SU-DHL-6 (cell line): Measurements from ENCODE around the gene PRDM7.

Source experiments
- H2AFZ ChIP-seq: fragments of 200-600 bp; sonication (generic); 2 replicates; pipeline ENCODE4 v1.6.1; 2014; ENCODE audit warnings: low read depth, mild to moderate bottlenecking, moderate library complexity, mixed read lengths, antibody characterized with exemption, low read length; ENCODE audit not compliant: severe bottlenecking
- H3F3A ChIP-seq: fragments of 200-600 bp; shearing (Covaris generic); 2 replicates; pipeline ENCODE4 v1.6.0; 2016; ENCODE audit warnings: antibody characterized with exemption, mild to moderate bottlenecking; ENCODE audit not compliant: insufficient read depth
- H3K27ac ChIP-seq: fragments of 200-600 bp; sonication (generic); 2 replicates; pipeline ENCODE4 v1.5.1; 2016; ENCODE audit warnings: low read depth, mild to moderate bottlenecking, low read length, moderate library complexity, mixed read lengths
- H3K27me3 ChIP-seq: fragments of 200-600 bp; sonication (generic), shearing (Covaris generic); 2 replicates; pipeline ENCODE4 v1.6.0; 2014; ENCODE audit warnings: mild to moderate bottlenecking, low read length
- H3K36me3 ChIP-seq: fragments of 200-600 bp; sonication (generic); 2 replicates; pipeline ENCODE4 v1.6.1; 2014; ENCODE audit warnings: mild to moderate bottlenecking, low read length, mixed read lengths
- H3K4me2 ChIP-seq: fragments of 300-600, 200-600 bp; shearing (Covaris generic), sonication (generic); 2 replicates; pipeline ENCODE4 v1.6.0; 2014; ENCODE audit warnings: low read length, low read depth, mild to moderate bottlenecking; ENCODE audit not compliant: poor library complexity, severe bottlenecking
- H3K4me3 ChIP-seq: fragments of 200-600 bp; sonication (generic); 2 replicates; pipeline ENCODE4 v1.5.1; 2014; ENCODE audit warnings: antibody characterized with exemption, low read length, mild to moderate bottlenecking, mixed read lengths; ENCODE audit not compliant: insufficient read depth, poor library complexity, severe bottlenecking
- H3K79me2 ChIP-seq: fragments of 200-600 bp; sonication (generic); 2 replicates; pipeline ENCODE4 v1.6.1; 2014; ENCODE audit warnings: mild to moderate bottlenecking, low read length, moderate library complexity; ENCODE audit not compliant: insufficient read depth
- H3K9ac ChIP-seq: fragments of 200-600 bp; sonication (generic); 2 replicates; pipeline ENCODE4 v1.7.0; 2014; ENCODE audit warnings: mild to moderate bottlenecking, low read length
- H3K9me2 ChIP-seq: fragments of 200-600 bp; sonication (generic); replicated peaks from 2 replicates; pipeline ENCODE4 v1.6.1; 2014; ENCODE audit warnings: low read length; ENCODE audit not compliant: insufficient read depth
- H3K9me3 ChIP-seq: fragments of 200-600 bp; sonication (generic); 2 replicates; pipeline ENCODE4 v1.6.1; 2014; ENCODE audit warnings: low read length, mixed read lengths; ENCODE audit not compliant: insufficient read depth
- H4K20me1 ChIP-seq: fragments of 200-600 bp; sonication (generic); 2 replicates; pipeline ENCODE4 v1.6.1; 2014; ENCODE audit warnings: low read depth, mild to moderate bottlenecking, antibody characterized with exemption, low read length, moderate library complexity, mixed read lengths
- CTCF ChIP-seq: fragments of 200-600 bp; sonication (generic); IDR thresholded peaks from one replicate; pipeline ENCODE4 v1.5.1; 2017; ENCODE audit warnings: antibody characterized with exemption, mild to moderate bottlenecking, low read length, moderate library complexity; ENCODE audit not compliant: insufficient read depth, poor library complexity, severe bottlenecking
- EZH2phosphoT487 ChIP-seq: fragments of 200-600 bp; sonication (generic), shearing (Covaris generic); conservative IDR thresholded peaks from 2 replicates; pipeline ENCODE4 v1.6.1; 2018; ENCODE audit warnings: mild to moderate bottlenecking, antibody characterized with exemption, low read length, moderate library complexity, mixed read lengths

The PRDM7 gene

GRCh38 chr16:90055371-90055770 lies 21.8 kb downstream of the PRDM7 start:
- Histone ChIP-seq H3F3A (no peaks in the 10 kb centered on the region), H3K79me2 (no peaks in the 10 kb centered on the region), H3K9me2 (no peaks in the 10 kb centered on the region), H3K4me2 (no peak overlapping the region), H4K20me1 (no peaks in the 10 kb centered on the region), H3K27me3 (no peaks in the 10 kb centered on the region), H3K9ac (no peak overlapping the region), H3K27ac (no peak overlapping the region), H3K4me3 (no peak overlapping the region), H2AFZ (no peak overlapping the region), H3K9me3 (peaks cover 18% of the 10 kb centered on the region), H3K36me3 (no peaks in the 10 kb centered on the region)
- no peak for TF ChIP-seq EZH2phosphoT487
- TF ChIP-seq CTCF: no peak

- Histone ChIP-seq H3K9ac (no peak overlapping the region), H3K9me2 (no peaks in the 10 kb centered on the region), H3K9me3 (peaks cover 18% of the 10 kb centered on the region), H2AFZ (no peak overlapping the region), H4K20me1 (no peaks in the 10 kb centered on the region), H3K27me3 (no peaks in the 10 kb centered on the region), H3F3A (no peaks in the 10 kb centered on the region), H3K27ac (no peak overlapping the region), H3K79me2 (no peaks in the 10 kb centered on the region), H3K4me3 (no peak overlapping the region), H3K36me3 (no peaks in the 10 kb centered on the region), H3K4me2 (no peak overlapping the region)
- TF ChIP-seq EZH2phosphoT487: no peak
- TF ChIP-seq CTCF: no peak
Observed at GRCh38 chr16:90054554-90054953, 22.6 kb downstream of the PRDM7 start.

GRCh38 chr16:90053902-90054500 lies 23.1 kb downstream of the PRDM7 start:
- Histone ChIP-seq H3K27ac (no peak overlapping the region), H2AFZ (no peak overlapping the region), H3K4me2 (no peak overlapping the region), H3K9me2 (no peaks in the 10 kb centered on the region), H4K20me1 (no peaks in the 10 kb centered on the region), H3K9me3 (peaks cover 18% of the 10 kb centered on the region), H3K27me3 (no peaks in the 10 kb centered on the region), H3F3A (no peaks in the 10 kb centered on the region), H3K36me3 (no peaks in the 10 kb centered on the region), H3K9ac (no peak overlapping the region), H3K79me2 (no peaks in the 10 kb centered on the region), H3K4me3 (no peak overlapping the region)
- TF ChIP-seq CTCF (no peak), EZH2phosphoT487 (no peak)
